ENCODE data around the gene CDR2. TPM values are rescaled to one million over a fixed set of nuclear protein-coding genes. Genes with fewer than 3 reads are reported as not detected.

Gene CDR2
- total and polyA plus RNA-seq, 9 of the 15 experiments (the other 6 are each of a cell fraction or from before 2014, with no cell fraction given) = 4.6 to 30.3 (median 19.9) TPM

- peak in 1 of 3 experiments; percentile 85; a peak in 3 of 6 replicates for TF ChIP-seq ZBTB11 (CRISPR knock-in tag; IDR thresholded peaks at IDR 0.05)
- TF ChIP-seq KDM2B (CRISPR knock-in tag; IDR thresholded peaks at IDR 0.05) = peak; percentile 75
- peak; percentile 61 for TF ChIP-seq ZBTB1 (CRISPR knock-in tag; IDR thresholded peaks at IDR 0.05; ENCODE audit: borderline replicate concordance, low read depth)
- no peak for TF ChIP-seq ZNF696 (CRISPR knock-in tag; conservative IDR thresholded peaks at IDR 0.05)
- peak; percentile 92 for TF ChIP-seq TFAP4 (CRISPR knock-in tag; IDR thresholded peaks at IDR 0.05; ENCODE audit: borderline replicate concordance)
- TF ChIP-seq MYC (IDR thresholded peaks at IDR 0.05; ENCODE audit: low read depth, low read length) = peak; percentile 98
- peak; percentile 93; the same call in 1 of the 2 replicates for TF ChIP-seq MYC (CRISPR knock-in tag; IDR thresholded peaks at IDR 0.05; ENCODE audit: borderline replicate concordance, low read depth)
- TF ChIP-seq USF1 (CRISPR knock-in tag; IDR thresholded peaks at IDR 0.05) = peak; percentile 93
- TF ChIP-seq CUX1 (CRISPR knock-in tag; IDR thresholded peaks at IDR 0.05) = no peak
- TF ChIP-seq LARP7 (IDR thresholded peaks at IDR 0.05) = no peak; the same call in 1 of the 2 replicates
- TF ChIP-seq TEAD1 (CRISPR knock-in tag; IDR thresholded peaks at IDR 0.05) = peak in 1 of 2 experiments; percentile 86; a peak in 2 of 4 replicates
- peak; percentile 78 for TF ChIP-seq ZNF274 (IDR thresholded peaks at IDR 0.05; ENCODE audit: borderline replicate concordance, low read depth, low read length)
- TF ChIP-seq THRB (CRISPR knock-in tag; conservative IDR thresholded peaks at IDR 0.05) = 0 out of 2 replicates have a peak, but pooled peaks have one; percentile 50
- no peak; the same call in 1 of the 2 replicates for TF ChIP-seq TARDBP (IDR thresholded peaks at IDR 0.05)
Measured at GRCh38 chr16:22297114-22297870, 77.1 kb downstream of the CDR2 start, which contains the start of gene POLR3E (continued).
